Activated T-cell treated with anti-CD3 and anti-CD28 coated beads for 24 hours (primary cell): Measurements from ENCODE around the gene CHST15.

Experiments used
- DNase-seq: peaks from one replicate; pipeline ENCODE4 v3.0.0-alpha.2; 2020; ENCODE audit warnings: low read depth

CHST15 gene

GRCh38 chr10:124065382-124066125 lies 27.8 kb downstream of the CHST15 start:
- no peak for DNase-seq

GRCh38 chr10:124064676-124065075 lies 28.7 kb downstream of the CHST15 start:
- no peak for DNase-seq

DNA sequence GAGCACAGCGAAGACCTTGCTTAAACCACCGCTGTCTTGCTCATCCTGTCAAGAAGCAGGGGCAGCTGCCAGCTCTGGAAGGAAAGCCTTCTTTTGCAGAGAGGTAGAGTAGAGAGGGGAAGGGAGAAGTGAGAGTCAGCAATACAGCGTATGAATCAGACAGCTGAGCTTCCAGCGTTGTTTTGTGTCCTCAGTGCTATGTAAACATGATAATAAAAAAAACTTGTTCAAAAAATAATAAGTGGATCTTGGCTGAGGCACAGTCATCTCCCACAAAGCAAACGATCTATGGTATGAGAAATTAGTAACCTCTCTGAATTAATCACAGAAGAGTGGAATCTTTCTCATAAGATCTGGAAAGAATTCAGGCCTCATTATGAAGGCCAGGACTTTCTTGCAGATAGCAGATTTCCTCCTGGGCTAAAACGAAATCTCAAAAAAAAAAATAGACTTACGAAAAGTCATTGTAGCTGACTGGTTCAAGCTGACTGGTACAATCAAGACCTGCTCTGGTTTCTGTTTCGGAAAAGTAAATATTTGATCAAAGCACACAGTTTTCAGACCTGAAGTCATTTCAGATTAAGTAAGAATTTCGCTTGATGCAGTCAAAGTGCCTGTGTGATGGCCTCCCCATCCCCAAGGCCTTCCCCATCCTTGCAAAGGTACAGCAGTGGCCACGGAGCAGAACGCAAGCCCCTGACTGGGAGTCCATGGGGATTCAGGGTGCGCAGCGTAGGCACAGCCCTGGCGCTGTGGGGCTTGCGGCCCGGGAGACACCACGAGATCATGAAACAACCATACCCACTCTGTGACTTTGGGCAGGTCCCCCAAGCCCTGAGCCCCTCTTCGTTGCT lies 29.4 kb downstream of the CHST15 start:
- no peak for DNase-seq

DNA sequence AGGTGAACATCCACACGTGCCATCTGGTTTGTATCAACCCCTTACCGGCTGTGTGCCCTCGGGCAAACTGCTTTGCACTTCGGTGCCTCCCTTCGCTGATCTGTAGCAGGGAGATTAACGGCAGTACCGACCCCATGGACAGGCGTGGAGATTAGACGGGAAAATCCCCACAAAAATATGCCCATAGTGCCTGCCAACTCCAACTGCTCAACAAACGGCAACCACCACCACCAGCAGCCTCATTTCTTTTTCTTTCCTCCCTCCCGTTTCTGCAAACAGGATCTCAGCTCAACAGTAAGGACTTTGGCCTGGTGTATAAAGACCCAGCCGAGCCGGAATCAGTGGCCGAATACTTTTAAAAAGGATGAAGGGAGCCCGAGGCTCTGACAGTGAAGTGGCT lies 31.0 kb downstream of the CHST15 start:
- no peak for DNase-seq

GRCh38 chr10:124061030-124061429 lies 32.4 kb downstream of the CHST15 start:
- DNase-seq: no peak

DNA sequence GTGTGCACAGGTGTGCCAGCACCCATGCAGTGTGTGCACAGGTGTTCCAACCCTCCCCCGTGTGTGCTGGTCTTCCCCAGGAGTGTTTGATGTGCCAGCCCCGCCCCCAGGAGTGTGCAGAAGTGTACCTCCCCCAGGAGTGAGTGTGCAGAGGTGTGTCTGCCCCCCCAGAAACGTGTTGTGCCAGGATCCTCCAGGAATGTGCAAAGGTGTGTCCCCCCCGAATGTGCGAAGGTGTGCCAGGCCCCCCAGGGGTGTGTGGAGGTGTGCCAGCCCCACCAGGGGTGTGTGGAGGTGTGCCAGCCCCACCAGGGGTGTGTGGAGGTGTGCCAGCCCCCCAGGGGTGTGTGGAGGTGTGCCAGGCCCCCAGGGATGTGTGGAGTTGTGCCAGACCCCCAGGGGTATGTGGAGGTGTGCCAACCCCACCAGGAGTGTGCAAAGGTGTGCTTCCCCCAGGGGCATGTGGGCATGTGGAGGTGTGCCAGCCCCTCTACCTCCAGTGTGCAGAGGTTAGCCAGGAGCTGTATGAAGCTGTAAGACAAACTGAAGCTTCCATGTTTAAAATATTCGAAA lies 33.2 kb downstream of the CHST15 start:
- no peak for DNase-seq

GRCh38 chr10:124059551-124059950 lies 33.8 kb downstream of the CHST15 start:
- no peak for DNase-seq

DNA sequence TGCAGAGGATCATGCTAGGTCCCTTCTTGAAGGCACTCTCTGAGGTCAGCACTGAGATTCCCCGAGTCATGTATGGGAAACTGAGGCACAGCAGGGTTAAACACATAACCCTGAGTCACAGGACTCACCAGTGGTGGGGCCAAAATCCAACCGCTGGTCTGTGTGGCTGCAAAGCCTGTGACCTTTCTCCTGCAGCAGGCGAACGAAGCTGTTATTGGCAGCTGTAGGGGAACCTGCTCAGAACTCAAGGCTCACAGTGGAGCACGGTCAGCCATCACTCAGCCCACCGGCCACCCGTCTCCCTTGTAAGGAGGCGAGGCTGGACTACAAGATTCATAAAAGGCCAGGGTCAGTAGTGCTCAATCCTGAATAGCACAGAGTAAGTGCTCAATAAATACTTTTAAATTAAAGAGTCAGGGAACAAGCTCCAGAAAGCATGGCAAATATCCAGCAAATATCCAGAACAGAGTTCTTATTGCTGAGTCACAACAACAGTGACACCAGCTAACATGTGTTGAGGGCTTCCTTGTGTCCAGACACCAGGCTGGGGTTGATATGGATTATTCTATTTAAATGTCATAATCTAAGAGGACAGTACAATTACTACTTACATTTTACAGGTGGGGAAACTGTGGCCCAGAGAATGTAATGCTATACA lies 34.9 kb downstream of the CHST15 start:
- no peak for DNase-seq

- DNase-seq: no peak
These were observed 35.8 kb downstream of the CHST15 start for GRCh38 chr10:124057601-124058000.

- DNase-seq: no peak
These were observed 36.9 kb downstream of the CHST15 start for GRCh38 chr10:124056337-124056980.

DNA sequence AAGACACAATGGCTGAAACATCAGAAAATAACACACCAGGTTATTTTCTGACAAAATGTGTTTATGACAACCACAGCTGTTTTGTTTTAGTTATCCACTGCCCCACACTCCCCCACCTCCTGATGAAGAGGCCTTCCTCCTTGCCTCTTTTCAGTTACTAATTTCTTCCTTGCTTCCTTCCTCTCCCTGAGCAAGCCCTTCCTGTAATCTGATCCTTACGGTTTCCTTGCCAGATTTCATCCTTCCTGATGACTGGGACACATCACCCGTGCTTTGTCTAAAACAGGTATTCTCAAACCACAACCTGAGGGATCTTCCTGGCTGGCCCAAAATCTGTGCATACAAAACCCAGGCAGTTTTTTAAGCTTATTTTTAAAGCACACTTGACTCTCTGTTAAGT lies 39.4 kb downstream of the CHST15 start:
- DNase-seq: no peak

DNA sequence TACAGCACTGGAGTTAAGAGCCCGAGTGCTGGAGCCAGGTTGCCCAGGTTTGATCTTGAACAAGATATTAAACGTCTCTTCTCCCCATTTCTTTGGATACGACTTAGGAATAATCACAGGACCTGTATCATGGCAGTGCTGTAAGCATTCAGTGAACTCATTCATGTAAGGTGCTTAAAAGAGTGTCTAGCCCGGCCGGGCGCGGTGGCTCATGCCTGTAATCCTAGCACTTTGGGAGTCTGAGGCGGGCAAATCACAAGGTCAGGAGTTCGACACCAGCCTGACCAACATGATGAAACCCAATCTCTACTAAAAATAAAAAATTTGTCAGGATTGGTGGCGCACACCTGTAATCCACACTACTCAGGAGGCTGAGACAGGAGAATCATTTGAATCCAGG lies 40.8 kb downstream of the CHST15 start:
- DNase-seq: no peak

DNA sequence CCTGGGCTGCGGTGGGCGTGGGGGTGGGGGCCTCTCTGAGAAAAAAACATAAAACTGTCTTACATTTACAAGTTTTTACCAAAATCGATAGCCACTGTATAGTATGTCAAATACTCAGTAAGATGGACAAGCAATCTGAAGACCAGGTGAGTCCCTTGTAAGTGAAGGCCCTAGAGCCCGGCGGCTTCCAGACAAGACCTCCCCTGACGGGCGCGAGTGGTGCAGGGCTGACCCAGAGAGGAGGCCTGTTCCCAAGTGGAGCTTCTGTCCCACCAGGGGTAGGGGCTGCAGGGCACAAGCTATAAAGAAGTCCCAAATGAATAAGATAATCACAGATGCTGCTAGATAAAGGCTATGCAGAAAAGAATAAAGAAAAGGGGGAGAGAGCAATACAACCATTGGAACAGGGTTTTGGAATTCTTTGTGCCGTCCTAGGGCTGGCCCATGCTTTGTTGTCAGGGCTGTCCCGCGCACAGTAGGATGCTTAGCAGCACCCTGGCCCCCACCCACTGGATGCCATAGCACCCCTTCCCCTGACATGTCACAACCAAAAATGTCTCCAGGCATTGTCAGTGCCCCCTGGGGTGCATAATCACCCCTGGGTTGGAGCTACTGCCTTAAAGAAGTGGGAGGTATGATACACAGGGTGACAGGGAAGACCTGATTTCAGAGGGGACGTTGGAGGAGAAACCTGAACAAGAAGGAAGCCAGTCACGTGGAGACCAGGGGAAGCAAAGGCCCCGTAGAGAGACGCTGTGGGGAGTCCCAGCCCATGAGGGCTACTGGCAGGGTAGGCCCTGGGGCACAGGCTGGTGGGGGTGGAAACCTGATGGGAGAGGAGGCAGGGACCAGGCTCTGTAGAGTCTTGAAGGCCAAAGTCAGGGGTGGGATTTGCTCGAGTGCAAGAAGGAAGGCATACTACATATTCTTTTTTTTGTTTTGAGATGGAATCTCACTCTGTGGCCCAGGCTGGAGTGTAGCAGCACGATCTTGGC lies 43.1 kb downstream of the CHST15 start:
- no peak for DNase-seq

DNA sequence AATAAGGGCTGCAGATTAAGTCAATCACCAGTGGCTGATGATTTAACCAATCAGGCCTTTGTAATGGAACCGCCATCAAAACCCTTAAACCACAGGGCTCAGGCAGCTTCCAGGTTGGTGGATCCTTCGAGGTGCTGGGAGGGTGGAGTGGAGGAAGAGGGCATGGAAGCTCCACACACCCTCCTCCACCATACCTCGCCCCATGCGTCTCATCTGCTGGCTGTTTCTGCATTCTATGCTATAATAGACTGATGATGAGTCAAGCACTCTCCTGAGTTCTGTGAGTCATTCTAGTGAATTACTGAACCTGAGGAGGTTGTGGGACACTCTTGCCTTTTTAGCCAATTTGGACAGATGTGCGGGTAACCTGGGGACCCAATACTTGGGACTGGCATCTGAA lies 43.9 kb downstream of the CHST15 start:
- no peak for DNase-seq

- DNase-seq: no peak
These were observed 44.8 kb downstream of the CHST15 start for GRCh38 chr10:124048371-124049290.

DNA sequence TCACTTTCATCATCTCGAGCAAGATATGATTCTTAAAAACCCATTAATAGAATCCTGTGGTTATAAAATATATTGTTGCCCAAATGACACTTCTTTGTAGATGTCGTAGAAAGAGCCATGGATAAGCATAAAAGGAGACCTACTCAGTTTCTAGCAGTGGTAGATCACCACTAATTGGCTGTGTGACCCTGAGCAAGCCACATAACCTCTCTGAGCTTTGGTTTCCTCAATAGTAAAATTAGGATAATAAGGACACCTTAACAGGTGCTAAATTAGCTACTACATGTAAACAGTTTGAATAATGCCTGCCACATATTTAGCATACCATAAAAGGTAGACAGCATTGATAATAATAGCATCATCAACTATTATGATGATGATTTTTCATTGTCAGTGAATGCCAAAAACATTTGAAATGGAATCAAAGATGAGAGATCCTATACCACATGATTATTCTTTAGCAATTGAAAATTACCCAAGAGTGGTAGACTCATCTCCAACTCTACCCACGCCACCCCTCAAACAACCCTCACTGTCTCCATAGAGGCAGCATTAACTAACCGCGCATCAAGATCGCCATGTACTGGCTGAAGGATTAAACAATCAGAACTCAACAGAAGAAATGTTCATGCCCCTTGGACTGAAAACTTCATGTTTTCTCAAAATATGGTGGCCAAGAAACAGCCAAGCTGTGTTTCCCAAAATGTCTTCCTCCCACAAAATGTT lies 45.8 kb downstream of the CHST15 start:
- DNase-seq: no peak

DNA sequence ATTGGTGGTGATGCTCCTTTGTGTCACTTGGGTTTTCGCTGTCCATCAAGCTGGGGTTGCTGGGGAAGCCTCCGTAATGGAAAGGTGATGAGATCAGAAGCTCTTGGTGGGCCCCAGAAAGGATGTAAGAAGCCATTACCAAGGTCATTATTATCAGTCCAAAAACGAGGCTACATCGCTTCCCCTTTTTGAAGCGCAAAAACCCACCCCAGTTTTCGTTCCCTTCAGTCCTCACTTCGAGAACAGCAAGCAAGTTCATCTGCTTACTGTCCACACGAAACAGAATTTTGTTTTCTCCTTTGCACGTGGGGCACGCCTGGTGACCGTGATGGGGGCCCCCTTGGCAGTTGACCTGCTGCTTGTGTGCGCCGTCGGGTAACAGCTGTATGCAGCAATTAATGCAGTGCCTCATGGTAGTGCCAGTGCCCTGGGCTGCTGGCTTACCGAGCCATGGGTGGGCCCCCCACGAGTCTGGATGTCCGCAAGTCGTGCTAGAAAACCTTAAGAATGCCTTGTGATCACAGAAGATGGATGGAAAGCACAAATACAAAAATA lies 47.5 kb downstream of the CHST15 start:
- no peak for DNase-seq

DNA sequence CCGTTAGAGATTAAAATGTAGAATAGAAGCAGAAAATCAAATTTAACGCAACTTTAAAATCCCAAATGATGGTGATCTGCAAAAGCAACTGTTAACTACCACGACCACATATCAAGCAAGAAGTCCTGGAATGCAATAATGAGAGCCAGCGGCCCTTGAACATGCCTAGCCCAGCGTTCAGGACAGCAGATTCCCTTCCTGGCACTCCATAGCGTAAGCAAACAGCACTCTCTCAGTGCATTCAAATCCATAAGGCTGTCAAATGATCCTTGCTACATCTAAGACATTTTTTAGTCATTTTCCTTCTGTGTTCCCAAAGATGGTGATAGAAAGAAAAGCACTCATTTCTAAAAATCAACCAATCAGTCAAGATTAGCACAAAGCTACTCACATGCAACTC lies 48.1 kb downstream of the CHST15 start:
- DNase-seq: no peak
